AG10803 (cell line): ENCODE measurements around the gene COMMD10.

Experiments
- DNase-seq: peaks from one replicate; pipeline ENCODE4 v3.0.0; 2010; ENCODE audit warnings: low read depth
- H3K4me3 ChIP-seq: 2 replicates; pipeline ENCODE4 v1.5.1; 2011; ENCODE audit warnings: mild to moderate bottlenecking, low read length, control low read depth
- CTCF ChIP-seq: conservative IDR thresholded peaks from 2 replicates; pipeline ENCODE4 v1.5.1; 2011; ENCODE audit warnings: mild to moderate bottlenecking, low read length, control low read depth, inconsistent platforms

Gene COMMD10

GRCh38 chr5:116313366-116313765 is 228.5 kb downstream of the COMMD10 start:
- no peak for TF ChIP-seq CTCF
- H3K4me3 ChIP-seq = no peak overlapping the region
- DNase-seq = no peak

- TF ChIP-seq CTCF = no peak
- DNase-seq = no peak
These were observed 230.7 kb downstream of the COMMD10 start for GRCh38 chr5:116315531-116315930.

GRCh38 chr5:116318091-116318854 is 233.4 kb downstream of the COMMD10 start:
- no peak for TF ChIP-seq CTCF
- DNase-seq = no peak
- H3K4me3 ChIP-seq = no peak overlapping the region

More at GRCh38 chr5:116315531-116315930, 230.7 kb downstream of the COMMD10 start:
- H3K4me3 ChIP-seq = no peak overlapping the region

- DNase-seq = no peak
- TF ChIP-seq CTCF = no peak
- H3K4me3 ChIP-seq = no peak overlapping the region
These were observed 235.7 kb downstream of the COMMD10 start for GRCh38 chr5:116320486-116320885.

- no peak for TF ChIP-seq CTCF
- no peak for DNase-seq
- no peak overlapping the region for H3K4me3 ChIP-seq
These were observed 244.7 kb downstream of the COMMD10 start for GRCh38 chr5:116329503-116329902.

- no peak for DNase-seq
- no peak for TF ChIP-seq CTCF
- H3K4me3 ChIP-seq = no peak overlapping the region
These were observed 256.0 kb downstream of the COMMD10 start for GRCh38 chr5:116340799-116341198.
